Testis (tissue), 2 donors: Measurements from ENCODE around the gene DPYD.

Experiments
- CTCF ChIP-seq, 3 experiments: fragments of 450-650 bp in 2 of 3; fragments of 200-600 bp in 1 of 3; sonication (generic) in 1 of 3; IDR thresholded peaks; one replicate each; pipeline ENCODE4 v1.5.1; 2016 to 2019; ENCODE audit warnings: antibody characterized with exemption in 3 of 3, mild to moderate bottlenecking in 2 of 3, moderate library complexity in 1 of 3
- POLR2A ChIP-seq: fragments of 450-650 bp; IDR thresholded peaks from one replicate; pipeline ENCODE4 v1.6.1; 2017; ENCODE audit warnings: antibody characterized with exemption, mild to moderate bottlenecking, moderate library complexity

GRCh38 chr1:97834899-97835298 lies 85.9 kb downstream of the DPYD start:
- TF ChIP-seq CTCF (IDR thresholded peaks at IDR 0.05) (no peak), POLR2A (no peak)
